GM12865 (cell line): ENCODE results near the gene WWTR1.

Experiments used
- DNase-seq: peaks from one replicate; pipeline ENCODE4 v3.0.0; 2010; ENCODE audit warnings: low read depth
- H3K4me3 ChIP-seq: 2 replicates; pipeline ENCODE4 v1.5.1; 2011; ENCODE audit warnings: mild to moderate bottlenecking, low read depth, low read length, control low read depth
- CTCF ChIP-seq: IDR thresholded peaks from 2 replicates; pipeline ENCODE4 v1.5.1; 2011; ENCODE audit warnings: low read length, control low read depth, low read depth, inconsistent platforms; ENCODE audit not compliant: insufficient read depth; ENCODE audit errors: missing control alignments

The WWTR1 gene

GRCh38 chr3:149555927-149556326, 101.9 kb downstream of the WWTR1 start:
- H3K4me3 ChIP-seq, result no peak overlapping the region
- DNase-seq, result no peak
- TF ChIP-seq CTCF, result no peak

- no peak overlapping the region for H3K4me3 ChIP-seq
- DNase-seq, result no peak
- TF ChIP-seq CTCF, result no peak
Measured at GRCh38 chr3:149554826-149555225, 103.0 kb downstream of the WWTR1 start.

GRCh38 chr3:149553781-149554451, 103.9 kb downstream of the WWTR1 start:
- no peak for DNase-seq
- no peak overlapping the region for H3K4me3 ChIP-seq
- no peak for TF ChIP-seq CTCF

- DNase-seq, result no peak
- no peak overlapping the region for H3K4me3 ChIP-seq
- no peak for TF ChIP-seq CTCF
Measured at GRCh38 chr3:149552700-149553099, 105.1 kb downstream of the WWTR1 start.

- H3K4me3 ChIP-seq, result no peak overlapping the region
- TF ChIP-seq CTCF, result no peak
- DNase-seq, result no peak
Measured at GRCh38 chr3:149551500-149551899, 106.3 kb downstream of the WWTR1 start.

- no peak for DNase-seq
- no peak overlapping the region for H3K4me3 ChIP-seq
- no peak for TF ChIP-seq CTCF
Measured at GRCh38 chr3:149548669-149549065, 109.2 kb downstream of the WWTR1 start.
